Activated CD8-positive, alpha-beta T cell treated with anti-CD3 and anti-CD28 coated beads for 36 hours (primary cell): ENCODE measurements around the gene EFNA1. TPM values are rescaled to one million over a fixed set of nuclear protein-coding genes. Genes with fewer than 3 reads are reported as not detected.

Source experiments
- ATAC-seq: fragments of 200-7000 bp; cut with Tn5 transposase; one replicate; pipeline ENCODE4 v1.10.0; 2021; ENCODE audit warnings: mild to moderate bottlenecking, moderate library complexity
- CTCF ChIA-PET: fragments of 350-600 bp; sonication (Branson Sonifier 250); formaldehyde crosslinking; loops from one replicate; lab custom pipeline; 2021; ENCODE audit warnings: antibody characterized with exemption; lab: Charles Lee
- POLR2A ChIA-PET: fragments of 350-600 bp; sonication (Branson Sonifier 250); formaldehyde crosslinking; loops from one replicate; lab custom pipeline; 2021; ENCODE audit warnings: antibody characterized with exemption; lab: Charles Lee
- DNase-seq: peaks from one replicate; pipeline ENCODE4 v3.0.0-alpha.2; 2020
- H3K27ac Mint-ChIP-seq: one replicate; pipeline ENCODE4 v1.8.0; 2021; ENCODE audit warnings: mild to moderate bottlenecking, mixed read lengths
- H3K27me3 Mint-ChIP-seq: one replicate; pipeline ENCODE4 v1.8.0; 2021; ENCODE audit warnings: mixed read lengths
- H3K36me3 Mint-ChIP-seq: one replicate; pipeline ENCODE4 v1.8.0; 2021; ENCODE audit warnings: low read depth, mixed read lengths
- H3K4me1 Mint-ChIP-seq: one replicate; pipeline ENCODE4 v1.8.0; 2021; ENCODE audit warnings: low read depth, mixed read lengths
- H3K4me3 Mint-ChIP-seq: one replicate; pipeline ENCODE4 v1.8.0; 2021; ENCODE audit warnings: mild to moderate bottlenecking, moderate library complexity, mixed read lengths
- H3K9me3 Mint-ChIP-seq: one replicate; pipeline ENCODE4 v1.8.0; 2021; ENCODE audit warnings: mixed read lengths
- intact Hi-C: fragments of 100-400 bp; cut with micrococcal nuclease; formaldehyde crosslinking; loops from one replicate; pipeline ENCODE4 v1.10.0; 2022
- total RNA-seq, 2 experiments: library from RNA; stranded (reverse); gene quantifications; one replicate each; pipeline ENCODE4 v1.2.3, GENCODE V29; 2021
- TF ChIP-seq, protein P1 (sequence below): fragments of 200-600 bp; IDR thresholded peaks from one replicate; pipeline ENCODE4 v1.8.0; 2022; ENCODE audit warnings: antibody characterized with exemption, mild to moderate bottlenecking

EFNA1 gene
- total RNA-seq, 2 experiments from 2014 or later, result 0.59 to 0.60 TPM

GRCh38 chr1:155083865-155084721 is 43.6 kb upstream of the EFNA1 start:
- intact Hi-C loops, result loop anchor here (2.0 kb wide), 2 partner anchors 21 to 43 kb away; partner anchors contain the start of genes EFNA1 and EFNA4
- TF ChIP-seq, protein P1, sequence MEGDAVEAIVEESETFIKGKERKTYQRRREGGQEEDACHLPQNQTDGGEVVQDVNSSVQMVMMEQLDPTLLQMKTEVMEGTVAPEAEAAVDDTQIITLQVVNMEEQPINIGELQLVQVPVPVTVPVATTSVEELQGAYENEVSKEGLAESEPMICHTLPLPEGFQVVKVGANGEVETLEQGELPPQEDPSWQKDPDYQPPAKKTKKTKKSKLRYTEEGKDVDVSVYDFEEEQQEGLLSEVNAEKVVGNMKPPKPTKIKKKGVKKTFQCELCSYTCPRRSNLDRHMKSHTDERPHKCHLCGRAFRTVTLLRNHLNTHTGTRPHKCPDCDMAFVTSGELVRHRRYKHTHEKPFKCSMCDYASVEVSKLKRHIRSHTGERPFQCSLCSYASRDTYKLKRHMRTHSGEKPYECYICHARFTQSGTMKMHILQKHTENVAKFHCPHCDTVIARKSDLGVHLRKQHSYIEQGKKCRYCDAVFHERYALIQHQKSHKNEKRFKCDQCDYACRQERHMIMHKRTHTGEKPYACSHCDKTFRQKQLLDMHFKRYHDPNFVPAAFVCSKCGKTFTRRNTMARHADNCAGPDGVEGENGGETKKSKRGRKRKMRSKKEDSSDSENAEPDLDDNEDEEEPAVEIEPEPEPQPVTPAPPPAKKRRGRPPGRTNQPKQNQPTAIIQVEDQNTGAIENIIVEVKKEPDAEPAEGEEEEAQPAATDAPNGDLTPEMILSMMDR, result no peak

DNA sequence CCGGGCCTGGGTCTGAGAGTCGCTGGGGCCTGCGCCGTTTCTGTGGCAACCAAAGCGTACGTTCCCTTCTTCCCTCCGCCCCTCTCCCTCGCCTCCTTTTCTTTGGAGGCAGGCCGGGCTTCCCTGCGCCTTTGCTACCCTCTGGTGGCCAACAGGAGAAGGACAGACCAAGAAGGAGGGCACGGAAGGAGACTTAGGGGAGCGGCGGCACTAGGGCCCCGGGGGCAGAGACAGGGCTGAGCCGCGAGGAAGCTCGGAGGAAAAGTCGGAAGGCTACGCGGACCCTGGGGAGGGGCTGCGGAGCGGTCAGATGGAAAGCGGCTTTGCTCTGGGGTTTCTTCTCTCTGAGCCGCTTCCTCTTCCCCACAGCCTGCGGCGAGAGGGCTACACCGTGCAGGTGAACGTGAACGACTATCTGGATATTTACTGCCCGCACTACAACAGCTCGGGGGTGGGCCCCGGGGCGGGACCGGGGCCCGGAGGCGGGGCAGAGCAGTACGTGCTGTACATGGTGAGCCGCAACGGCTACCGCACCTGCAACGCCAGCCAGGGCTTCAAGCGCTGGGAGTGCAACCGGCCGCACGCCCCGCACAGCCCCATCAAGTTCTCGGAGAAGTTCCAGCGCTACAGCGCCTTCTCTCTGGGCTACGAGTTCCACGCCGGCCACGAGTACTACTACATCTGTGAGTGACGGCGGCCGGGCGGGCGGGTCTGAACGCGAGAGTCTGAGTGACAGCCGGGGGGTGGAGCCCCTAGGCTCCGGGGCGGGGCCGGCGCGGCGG is 42.8 kb upstream of the EFNA1 start:
- Mint-ChIP-seq H3K4me1 (peaks cover 26% of the 10 kb centered on the region), H3K36me3 (no peaks in the 10 kb centered on the region), H3K4me3 (peak overlapping the region; percentile 91), H3K9me3 (no peaks in the 10 kb centered on the region), H3K27ac (peak overlapping the region; percentile 94), H3K27me3 (peaks cover 35% of the 10 kb centered on the region)
- CTCF ChIA-PET, result interaction anchor here (0.6 to 5.5 kb wide), 50 partner anchors 10 to 698 kb away, joined by 3 to 278 read pairs (median 5); partner anchors contain the start of genes ADAM15, DCST1, DCST2 and EFNA4
- peak; percentile 78 for ATAC-seq
- TF ChIP-seq, protein P1, result peak; percentile 89
- POLR2A ChIA-PET, result interaction anchor here (0.6 to 2.0 kb wide), 14 partner anchors 9 to 458 kb away, joined by 3 to 12 read pairs (median 4); partner anchors contain the start of genes EFNA4 and KRTCAP2
- intact Hi-C loops, result loop anchor here (2.0 to 5.0 kb wide), 2 partner anchors 22 to 33 kb away; partner anchors contain the start of genes ADAM15 and EFNA4
- peak; percentile 97 for DNase-seq

More at GRCh38 chr1:155083865-155084721, 43.6 kb upstream of the EFNA1 start:
- peaks cover 33% of the 10 kb centered on the region for H3K4me1 Mint-ChIP-seq
- peaks cover 43% of the 10 kb centered on the region for H3K27me3 Mint-ChIP-seq
- no peaks in the 10 kb centered on the region for H3K36me3 Mint-ChIP-seq
- CTCF ChIA-PET, result interaction anchor here (0.8 to 5.5 kb wide), 26 partner anchors 9 to 605 kb away, joined by 3 to 278 read pairs (median 8); partner anchors contain the start of genes ADAM15, EFNA4, KRTCAP2 and LENEP
- ATAC-seq (no peak), DNase-seq (peak; percentile 72)
- H3K9me3 Mint-ChIP-seq, result no peaks in the 10 kb centered on the region
- POLR2A ChIA-PET, result interaction anchor here (0.6 to 2.0 kb wide), 6 partner anchors 15 to 89 kb away, joined by 3 to 12 read pairs (median 4); partner anchors contain the start of genes EFNA4 and KRTCAP2
- no peak overlapping the region for H3K27ac Mint-ChIP-seq
- peak overlapping the region; percentile 91 for H3K4me3 Mint-ChIP-seq

DNA sequence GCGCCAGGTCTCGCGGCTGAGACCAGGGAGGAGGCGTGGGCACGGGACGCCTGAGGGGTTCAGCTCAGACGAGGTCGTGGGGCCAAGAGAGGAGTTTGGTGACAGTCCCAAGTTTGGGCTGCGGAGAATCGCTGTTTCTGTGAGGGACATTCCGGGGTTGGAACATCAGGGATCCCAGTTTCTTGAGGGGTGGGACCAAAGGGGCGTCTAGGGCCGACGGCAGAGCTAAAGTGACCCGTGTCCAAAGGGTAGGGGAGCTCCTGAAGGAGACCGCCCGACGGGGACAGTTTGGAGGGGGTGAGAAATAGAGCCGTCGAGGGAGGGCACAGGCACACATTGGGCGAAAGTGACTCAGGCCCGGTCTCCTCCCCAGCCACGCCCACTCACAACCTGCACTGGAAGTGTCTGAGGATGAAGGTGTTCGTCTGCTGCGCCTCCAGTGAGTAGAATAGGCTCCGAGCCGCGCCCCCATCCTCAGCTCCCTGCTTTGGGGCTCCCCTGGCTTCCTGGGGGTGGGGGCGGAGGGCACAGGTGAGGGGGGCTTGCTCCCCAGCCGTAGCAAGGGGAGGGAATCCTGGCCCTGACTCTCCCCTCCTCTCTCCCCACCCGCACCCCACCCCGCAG is 42.1 kb upstream of the EFNA1 start:
- H3K4me3 Mint-ChIP-seq, result peak overlapping the region; percentile 91
- intact Hi-C loops, result loop anchor here (2.0 to 5.0 kb wide), 2 partner anchors 23 to 33 kb away; partner anchors contain the start of genes ADAM15 and EFNA4
- no peaks in the 10 kb centered on the region for H3K36me3 Mint-ChIP-seq
- H3K4me1 Mint-ChIP-seq, result peaks cover 25% of the 10 kb centered on the region
- H3K27ac Mint-ChIP-seq, result peak overlapping the region; percentile 94
- DNase-seq (peak; percentile 93), ATAC-seq (peak; percentile 57)
- ChIA-PET CTCF (interaction anchor here (0.7 to 5.5 kb wide), 45 partner anchors 9 to 699 kb away, joined by 3 to 278 read pairs (median 6); partner anchors contain the start of genes ADAM15, DCST1, DCST2 and EFNA4), POLR2A (interaction anchor here (0.8 to 2.0 kb wide), 11 partner anchors 10 to 459 kb away, joined by 3 to 12 read pairs (median 4); partner anchors contain the start of genes EFNA4 and KRTCAP2)
- TF ChIP-seq, protein P1, result no peak
- no peaks in the 10 kb centered on the region for H3K9me3 Mint-ChIP-seq
- peaks cover 34% of the 10 kb centered on the region for H3K27me3 Mint-ChIP-seq

DNA sequence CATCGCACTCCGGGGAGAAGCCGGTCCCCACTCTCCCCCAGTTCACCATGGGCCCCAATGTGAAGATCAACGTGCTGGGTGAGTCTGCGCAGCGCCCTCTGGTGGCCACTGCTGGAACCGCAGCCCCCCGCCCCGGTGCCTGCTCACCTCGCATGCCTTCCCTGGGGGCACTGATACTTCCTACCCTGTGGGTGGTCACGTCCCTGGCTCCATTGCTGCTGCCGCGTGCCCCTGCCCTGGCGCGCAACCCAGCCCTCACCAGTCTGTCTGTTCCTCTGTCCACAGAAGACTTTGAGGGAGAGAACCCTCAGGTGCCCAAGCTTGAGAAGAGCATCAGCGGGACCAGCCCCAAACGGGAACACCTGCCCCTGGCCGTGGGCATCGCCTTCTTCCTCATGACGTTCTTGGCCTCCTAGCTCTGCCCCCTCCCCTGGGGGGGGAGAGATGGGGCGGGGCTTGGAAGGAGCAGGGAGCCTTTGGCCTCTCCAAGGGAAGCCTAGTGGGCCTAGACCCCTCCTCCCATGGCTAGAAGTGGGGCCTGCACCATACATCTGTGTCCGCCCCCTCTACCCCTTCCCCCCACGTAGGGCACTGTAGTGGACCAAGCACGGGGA is 41.4 kb upstream of the EFNA1 start:
- Mint-ChIP-seq H3K36me3 (no peaks in the 10 kb centered on the region), H3K9me3 (no peaks in the 10 kb centered on the region), H3K4me1 (peaks cover 22% of the 10 kb centered on the region), H3K27me3 (peaks cover 31% of the 10 kb centered on the region), H3K27ac (peak overlapping the region; percentile 65), H3K4me3 (peak overlapping the region; percentile 91)
- intact Hi-C loops, result loop anchor here (5.0 kb wide), 1 partner anchor 34 kb away; the partner anchor contains the start of gene ADAM15
- peak; percentile 31 for ATAC-seq
- ChIA-PET CTCF (interaction anchor here (0.6 to 5.5 kb wide), 18 partner anchors 9 to 526 kb away, joined by 3 to 278 read pairs (median 8); partner anchors contain the start of genes ADAM15, EFNA4, KRTCAP2 and TRIM46), POLR2A (interaction anchor here (1.0 to 2.0 kb wide), 5 partner anchors 12 to 141 kb away, joined by 3 to 12 read pairs (median 4); partner anchors contain the start of gene EFNA4)
- TF ChIP-seq, protein P1, result peak; percentile 100
- DNase-seq, result peak; percentile 93
